CD4-positive, alpha-beta T cell treated with Interleukin-17A for 1 hour (primary cell): ENCODE data around the gene OCA2.

Experiments used
- DNase-seq: peaks from one replicate; pipeline ENCODE4 v3.0.0-alpha.2; 2020

The OCA2 gene

DNA sequence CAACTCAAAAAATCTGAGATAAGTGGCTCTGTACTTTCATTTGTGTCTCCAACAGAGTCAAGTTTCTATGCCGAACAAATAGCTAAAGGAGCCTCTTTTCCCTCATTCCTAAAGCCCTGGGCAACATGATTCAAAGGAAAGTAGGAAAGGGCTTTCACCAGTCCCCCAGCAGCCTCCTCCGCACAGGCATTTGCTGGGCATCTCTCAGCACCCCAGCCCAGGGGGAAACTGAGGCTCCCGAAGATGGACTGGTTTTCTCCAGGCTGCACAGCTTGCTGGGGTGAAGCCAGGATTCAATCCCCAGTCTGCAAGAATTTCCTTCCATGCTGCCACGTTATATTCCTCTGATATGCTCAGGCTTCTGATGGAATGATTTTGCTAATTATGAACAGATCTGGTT lies 163.8 kb downstream of the OCA2 start:
- no peak for DNase-seq

DNA sequence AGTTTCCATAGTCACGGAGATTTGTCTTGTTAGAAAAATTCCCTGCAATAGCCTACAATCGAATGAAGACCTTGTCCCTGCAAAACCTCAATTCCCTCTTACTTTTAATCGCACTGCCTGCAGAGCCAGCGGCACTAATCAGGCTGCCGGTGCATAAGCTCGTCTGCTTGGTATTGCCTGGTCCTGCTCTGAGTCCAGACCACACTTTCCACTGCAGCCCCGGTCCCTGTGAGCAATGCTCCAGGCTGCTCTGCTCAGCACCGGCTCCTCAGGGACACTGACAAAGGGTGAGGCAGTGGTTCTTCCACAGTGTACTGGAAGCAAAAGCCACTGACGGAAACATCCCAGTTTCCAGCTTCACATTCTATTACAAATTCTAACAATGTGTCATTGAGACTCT lies 164.3 kb downstream of the OCA2 start:
- no peak for DNase-seq

DNA sequence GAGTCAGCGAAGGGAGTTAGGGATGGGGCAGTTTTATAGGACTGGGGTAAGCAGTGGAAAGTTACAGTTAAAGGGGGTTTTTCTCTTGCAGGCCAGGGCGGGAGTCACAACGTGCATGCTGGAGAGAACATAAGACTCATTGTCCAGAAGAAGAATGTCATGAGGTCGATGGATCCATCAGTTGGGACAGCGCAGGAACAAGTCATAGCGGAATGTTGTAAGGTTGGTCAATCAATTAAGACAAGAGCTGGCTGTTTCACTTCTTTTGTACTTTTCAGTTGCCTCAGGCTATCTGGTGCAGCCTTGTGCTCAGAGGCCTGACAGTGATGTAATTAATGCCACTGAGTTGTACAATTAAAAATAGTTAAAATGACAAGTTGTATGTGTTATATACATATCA lies 165.6 kb downstream of the OCA2 start:
- no peak for DNase-seq

DNA sequence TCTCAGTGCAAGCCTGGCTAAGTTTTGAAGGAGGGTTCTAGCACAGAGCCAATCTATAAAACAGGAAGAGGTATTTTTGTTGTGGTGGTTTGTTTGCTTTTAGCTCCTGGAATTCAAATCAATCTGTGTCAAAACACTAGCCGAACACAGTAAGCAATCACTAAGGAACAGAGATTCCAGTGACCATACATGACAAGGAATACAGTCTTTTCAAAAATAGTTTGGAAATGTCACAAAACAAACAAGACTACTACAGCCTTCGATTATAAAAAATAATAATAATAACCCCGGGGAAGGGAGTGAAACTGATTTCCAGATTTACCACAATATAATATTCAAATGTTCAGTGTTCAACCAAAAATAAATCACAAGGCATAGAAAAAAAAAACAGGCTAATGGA lies 166.5 kb downstream of the OCA2 start:
- DNase-seq, result no peak

DNA sequence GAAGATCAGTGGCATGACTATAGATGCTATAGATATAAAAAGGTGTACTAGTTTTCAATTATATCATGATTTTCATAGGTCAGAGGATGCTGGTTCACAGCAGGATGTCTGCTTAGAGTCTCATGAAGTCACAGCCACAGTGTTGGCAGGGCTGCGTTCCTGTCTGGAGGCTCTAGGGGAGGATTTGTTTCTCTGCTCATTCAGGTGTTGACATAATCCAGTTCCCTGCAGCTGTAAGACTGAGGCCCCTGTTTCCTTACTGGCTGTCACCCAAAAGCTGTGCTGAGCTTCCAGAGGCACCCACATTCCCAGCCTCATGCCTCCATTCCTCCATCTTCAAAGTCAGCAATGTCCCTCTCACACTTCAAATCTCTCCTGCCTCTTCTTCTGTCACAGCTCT lies 170.7 kb downstream of the OCA2 start:
- no peak for DNase-seq

DNA sequence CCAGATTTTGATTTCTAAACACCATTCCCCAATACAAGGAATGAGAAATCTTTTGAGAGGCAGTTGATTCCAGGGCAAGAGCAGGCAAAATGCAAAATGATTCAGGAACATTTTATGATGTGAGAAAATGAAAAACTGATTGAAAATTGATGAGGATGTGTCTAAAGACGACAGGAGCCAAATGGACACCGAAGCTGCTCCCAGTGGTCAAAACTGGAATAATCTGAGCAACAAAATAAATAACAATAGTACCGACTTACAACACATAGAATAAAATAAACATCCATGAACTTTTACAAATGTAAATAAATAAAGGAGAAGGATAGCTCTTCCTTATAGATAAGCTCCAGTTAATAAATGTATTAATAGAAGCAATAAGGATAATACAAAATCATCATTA lies 186.8 kb downstream of the OCA2 start:
- DNase-seq, result no peak

DNA sequence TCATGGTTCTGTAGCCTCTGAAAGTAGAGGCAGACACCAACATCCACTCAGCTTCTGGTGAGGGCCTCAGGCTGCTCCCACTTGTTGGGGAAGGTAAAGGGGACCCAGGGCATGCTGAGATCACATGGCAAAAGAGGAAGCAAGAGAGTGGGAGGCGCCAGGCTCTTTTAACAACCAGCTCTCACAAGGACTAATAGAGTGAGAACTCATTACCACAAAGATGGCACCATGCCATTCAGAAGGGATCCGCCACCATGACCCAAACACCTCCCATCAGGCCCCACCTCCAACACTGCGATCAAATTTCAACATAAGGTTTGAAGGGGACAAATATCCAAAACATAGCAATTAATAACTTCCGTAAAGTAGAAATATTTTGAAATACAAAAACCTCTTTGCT lies 192.3 kb downstream of the OCA2 start:
- DNase-seq, result no peak

DNA sequence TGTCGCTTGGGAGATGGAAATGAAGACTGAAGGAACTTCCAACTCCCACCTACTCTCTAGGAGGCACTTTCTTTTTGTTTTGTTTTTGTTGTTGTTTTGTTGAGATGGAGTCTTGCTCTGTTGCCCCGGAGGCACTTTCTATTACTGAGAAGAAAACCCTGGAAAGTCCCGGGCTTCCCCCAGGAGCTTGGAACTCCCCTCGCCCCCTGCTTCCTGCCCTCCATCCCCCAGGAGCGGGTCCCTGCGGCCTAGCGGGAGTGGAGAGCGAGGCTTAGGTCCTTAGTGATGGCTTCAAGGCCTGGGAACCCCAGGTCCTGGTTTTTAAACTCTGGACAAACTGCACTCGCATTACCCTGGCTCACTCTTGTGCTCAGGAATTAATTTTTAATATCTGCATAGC lies 195.7 kb downstream of the OCA2 start:
- DNase-seq, result no peak

DNA sequence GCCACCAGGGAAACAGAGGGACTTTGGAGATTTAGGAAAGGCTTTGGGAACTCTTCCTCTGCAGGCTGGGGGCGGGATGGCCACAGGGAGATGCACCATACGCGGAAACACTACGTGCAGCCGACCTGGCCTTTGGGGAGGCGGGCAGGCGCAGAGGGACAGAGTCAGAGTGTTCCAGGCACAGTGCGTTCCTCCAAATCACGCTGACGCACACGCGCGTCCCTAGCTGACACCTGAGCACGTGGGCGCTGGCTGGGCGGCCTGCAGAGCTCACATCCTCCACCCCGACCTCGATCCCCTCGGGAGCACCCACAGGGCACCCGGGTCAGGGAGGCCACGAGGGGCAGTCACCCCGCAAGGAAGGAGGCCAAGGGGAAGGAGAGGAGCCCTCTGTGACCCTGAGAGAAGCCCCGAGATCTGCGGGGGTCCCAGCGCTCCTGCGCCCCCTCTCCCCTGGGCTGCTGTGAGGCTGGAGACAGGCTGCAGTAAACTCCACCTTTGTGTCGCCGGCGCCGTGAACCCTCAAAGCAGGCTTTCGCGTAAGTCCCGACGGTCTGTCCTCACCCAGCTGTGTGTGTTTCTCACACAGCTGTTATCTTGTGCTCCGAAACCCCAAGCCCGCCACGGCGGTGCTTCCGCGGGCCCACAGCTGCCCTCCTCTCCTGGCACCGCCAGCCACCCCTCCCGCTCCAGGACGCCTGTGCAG lies 196.3 kb downstream of the OCA2 start:
- DNase-seq, result no peak

DNA sequence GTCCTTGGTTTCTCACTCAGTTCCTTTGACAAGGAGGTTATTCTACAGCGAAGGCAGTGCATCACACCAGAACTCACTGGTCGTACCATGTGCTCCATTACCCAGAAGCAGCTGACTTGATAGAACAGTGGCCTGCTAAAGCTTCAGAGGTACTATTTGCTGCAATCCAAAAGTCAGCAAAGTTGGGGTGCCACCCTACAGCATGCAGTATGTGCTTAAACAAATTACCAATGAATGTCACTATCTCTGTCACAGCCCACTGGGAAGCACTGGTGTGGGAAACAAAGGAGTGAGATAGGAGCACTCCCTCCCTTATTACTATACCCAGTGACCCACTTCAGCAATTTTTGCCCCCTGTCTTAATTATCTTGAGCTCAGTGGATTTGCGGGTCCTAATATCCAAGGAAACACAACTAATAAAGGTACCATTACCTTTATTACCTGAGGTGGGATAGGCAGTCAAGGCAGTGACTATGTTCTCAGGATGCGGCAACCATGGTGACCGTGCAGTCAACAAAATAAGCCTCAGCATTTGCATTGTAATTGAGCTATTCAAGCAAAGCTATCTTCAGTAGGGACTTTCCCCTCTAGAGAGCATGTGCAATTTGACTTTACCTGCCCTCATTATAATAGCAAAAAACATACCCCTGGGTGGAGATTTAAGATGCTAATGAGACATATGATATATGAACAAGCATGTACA lies 199.4 kb downstream of the OCA2 start:
- no peak for DNase-seq

DNA sequence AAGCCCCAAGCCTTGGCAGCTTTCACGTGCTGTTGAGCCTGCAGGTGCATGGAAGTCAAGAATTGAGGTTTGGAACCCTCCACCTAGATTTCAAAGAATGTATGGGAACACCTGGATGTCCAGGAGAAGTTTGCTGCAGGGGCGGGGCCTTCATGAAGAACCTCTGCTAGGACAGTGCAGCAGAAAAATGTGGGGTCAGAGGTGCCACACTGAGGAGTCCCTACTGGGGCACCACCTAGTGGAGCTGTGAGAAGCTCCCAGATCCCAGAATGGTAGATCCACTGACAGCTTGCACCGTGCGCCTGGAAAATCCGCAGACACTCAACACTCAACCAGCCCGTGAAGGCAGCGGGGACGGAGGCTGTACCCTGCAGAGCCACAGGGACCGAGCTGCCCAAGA lies 201.6 kb downstream of the OCA2 start:
- DNase-seq, result no peak

DNA sequence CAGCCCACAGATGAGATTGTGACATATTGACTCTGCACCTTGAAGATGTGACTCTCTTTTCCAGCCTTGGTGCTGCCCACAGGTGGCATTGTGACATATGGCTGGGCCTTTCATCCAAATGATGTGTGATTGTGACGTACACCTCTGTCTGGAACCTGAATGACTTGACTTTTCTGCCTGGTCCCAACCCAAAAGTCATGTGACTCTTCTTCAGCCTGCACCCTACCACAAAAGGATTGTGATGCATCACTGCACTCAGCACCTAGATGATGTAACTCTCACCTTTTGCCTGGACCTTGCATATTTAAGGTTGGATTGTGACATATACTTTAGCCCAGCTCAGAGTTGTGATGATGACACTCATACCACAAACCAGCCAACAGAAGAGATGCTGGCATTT lies 204.5 kb downstream of the OCA2 start:
- no peak for DNase-seq

DNA sequence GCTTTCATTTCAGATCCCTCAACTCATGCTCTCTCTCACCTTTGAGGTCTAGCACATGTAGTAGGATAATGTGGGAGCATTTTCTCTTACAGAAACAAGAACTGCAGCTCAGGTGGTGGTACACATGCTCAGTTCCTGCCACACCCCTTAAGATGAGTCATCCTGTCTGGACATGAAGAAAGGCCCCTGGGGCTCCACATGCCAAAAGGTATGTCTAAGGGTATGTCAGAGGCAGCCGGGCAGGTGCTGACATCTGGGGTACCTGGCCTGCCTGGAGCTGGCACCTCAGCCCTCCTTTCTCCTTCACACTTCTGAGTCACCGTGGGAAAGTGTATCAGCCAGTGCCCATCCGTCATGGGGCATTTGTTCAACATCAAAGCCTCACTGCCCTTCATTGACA lies 209.9 kb downstream of the OCA2 start:
- no peak for DNase-seq

DNA sequence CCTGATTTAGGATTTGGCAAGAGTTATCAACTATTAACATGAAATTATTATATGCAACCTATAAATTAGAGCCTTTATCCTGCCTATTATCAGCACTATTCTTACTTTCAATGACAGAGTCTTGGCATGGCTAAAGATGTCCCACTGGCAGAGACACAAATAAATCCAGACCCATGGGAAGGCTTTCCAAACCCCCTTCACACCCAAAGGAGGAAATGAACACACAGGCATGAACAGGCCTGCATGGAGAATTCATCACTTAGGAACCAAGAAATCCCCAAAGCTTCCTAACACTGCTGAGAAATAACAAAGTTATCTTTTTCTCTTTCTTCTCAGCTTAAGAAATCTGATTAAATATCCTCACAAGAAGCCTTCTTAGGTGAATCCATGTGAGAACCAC lies 213.9 kb downstream of the OCA2 start:
- no peak for DNase-seq

DNA sequence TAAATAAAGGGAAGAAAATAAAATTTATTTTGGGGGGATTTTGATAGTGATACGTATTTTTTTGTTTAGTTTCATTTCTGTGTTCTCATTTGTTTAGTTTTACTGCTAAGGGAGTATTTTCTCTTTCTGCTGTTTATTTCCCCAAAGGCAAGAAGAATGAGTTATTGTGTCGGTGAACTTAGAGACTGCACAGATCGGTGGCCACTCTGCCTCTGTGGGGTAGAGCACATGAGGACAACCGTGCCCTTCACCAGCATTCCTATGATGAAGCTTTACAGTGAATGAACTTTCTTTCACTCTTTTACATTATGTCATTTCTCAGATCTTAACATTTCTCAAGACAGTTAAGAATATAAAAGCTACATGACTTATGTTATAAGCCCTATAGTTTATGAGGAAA lies 214.4 kb downstream of the OCA2 start:
- no peak for DNase-seq

DNA sequence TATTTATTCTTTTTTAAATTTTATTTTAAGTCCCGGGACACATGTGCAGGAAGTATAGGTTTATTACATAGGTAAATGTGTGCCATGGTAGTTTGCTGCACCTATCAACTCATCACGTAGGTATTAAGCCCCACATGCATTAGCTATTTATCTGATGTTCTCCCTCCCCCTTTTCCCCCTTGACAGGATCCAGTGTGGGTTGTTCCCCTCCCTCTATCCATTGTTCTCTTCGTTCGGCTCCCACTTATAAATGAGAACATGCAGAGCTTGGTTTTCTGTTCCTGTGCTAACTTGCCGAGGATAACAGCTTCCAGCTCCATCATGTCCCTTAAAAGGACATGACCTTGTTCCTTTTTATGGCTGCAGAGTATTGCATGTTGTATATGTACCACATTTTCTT lies 220.3 kb downstream of the OCA2 start:
- no peak for DNase-seq

DNA sequence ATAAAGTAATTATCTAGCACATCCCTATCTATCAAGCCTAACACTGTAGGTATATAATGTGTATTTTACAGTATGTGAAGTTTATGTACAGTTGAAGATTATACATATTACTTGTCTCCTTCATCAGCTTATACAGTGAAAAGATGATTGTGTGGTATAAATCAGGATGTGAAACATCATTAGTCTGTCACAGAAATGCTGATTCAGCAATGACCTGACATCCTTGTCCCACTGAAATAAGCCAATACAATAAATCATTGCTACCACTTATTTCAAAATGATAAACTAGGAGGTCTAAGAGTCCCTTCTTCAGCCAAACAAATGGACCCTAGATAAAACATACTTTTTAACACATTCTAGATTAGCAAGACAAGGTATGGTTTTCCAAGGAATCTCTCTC lies 225.3 kb downstream of the OCA2 start:
- no peak for DNase-seq

DNA sequence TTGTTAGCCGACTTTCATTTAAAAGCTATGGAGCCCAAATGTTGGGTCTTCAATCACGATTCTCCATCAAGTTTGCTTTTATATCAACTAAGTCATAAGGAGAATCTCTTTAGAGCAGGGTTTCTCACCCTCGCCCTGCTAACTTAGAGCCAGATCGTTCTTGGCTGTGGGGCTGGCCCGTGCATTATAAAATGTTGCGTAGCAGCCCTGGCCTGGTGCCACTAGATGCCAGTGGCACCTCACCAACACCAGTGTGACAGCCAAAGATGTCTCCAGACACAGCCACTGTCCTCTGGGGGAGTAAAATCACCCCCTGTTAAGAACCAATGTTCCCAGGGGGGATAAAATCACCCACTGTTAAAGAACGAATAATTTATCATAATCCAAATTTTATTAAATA lies 226.1 kb downstream of the OCA2 start:
- no peak for DNase-seq

DNA sequence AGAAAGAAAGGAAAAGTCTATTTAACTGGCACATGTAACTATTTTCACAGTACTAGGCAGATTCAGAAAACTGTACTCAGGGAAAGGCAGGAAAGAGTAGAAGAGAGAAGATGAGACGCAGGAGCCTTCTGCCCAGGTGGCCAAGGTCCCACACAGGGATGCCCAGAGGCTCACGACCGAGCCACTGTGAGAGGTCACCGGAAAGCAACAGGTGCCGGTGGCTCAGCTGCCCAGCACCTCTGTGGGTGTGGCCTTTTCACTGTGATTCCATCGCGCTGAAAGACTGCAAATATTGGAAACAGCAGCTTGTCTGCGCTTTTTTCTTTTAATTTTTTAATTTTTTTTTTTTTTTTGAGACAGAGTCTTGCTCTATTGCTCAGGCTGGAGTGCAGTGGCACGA lies 226.8 kb downstream of the OCA2 start:
- DNase-seq, result no peak

DNA sequence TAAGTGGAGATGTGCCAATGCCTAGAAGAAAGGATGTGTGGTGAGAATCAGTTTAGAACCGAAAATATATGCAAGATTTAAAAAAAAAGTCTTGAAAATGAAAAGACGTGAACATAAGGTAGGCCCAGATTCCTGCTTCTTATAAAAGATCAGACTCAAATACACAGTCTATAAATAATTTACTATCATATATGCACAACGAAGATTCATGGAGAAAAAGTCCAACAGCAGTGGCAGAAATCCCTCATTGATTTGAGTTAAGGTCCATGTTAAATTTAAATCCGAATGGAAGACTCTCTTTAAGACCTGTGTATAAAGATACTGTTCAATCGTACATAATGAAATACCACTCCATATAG lies 227.2 kb downstream of the OCA2 start:
- DNase-seq, result no peak

DNA sequence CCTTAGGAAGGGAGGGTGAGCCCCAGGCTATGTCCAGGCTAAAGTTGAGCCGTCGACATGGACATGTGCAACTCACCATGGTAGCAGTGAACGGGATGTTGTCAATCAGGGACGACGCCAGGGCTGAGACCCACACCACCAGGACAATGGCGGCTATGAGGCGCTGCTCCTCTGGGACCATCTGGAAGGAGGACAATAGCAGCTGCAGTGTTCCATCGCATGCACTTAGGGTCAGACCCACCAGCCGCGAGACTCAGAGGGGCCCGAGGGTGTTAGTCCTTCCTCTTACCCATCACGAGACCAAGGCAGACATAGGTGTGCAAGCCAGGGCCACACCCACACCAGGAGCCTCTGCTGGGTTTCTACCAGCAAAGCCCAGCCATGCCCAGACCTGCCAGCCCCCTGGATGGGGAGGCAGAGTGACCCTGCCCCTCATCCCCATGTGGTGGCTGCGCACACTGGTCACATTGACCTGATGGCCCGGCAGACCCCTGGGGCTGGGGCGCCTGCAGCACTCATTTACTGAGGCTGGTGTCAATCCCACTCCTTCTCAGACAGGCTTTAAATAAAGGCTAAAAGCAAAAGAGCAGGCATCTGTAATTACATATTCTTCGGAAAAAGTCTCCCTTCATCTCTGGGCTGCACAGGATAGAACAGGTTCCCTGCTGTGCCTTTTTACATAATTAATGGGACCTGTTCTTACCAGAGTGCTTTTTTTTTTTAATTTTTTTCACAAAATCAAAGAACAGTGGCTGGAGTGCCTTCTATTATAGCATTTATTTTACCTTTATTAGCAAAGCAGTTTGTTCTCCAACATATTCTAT lies 227.8 kb downstream of the OCA2 start:
- no peak for DNase-seq

DNA sequence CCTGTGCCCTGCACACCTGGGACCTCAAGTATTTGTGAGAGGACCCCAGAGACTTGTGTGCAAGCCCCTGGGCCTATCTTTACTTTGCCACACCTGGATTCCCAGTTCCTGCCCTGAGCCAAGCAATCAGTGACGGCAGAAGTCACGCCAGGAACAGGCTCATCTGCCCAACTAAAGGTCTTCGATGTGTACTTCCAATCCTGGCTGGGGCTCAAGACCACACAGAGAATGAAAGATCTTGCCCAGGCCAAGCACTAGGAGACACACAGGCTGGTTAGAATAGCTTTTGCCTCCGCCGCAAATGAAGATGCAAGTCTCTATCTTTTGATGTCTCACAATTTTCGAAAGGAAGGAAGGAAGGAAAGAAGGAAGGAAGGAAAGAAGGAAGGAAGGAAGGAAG lies 228.8 kb downstream of the OCA2 start:
- no peak for DNase-seq

DNA sequence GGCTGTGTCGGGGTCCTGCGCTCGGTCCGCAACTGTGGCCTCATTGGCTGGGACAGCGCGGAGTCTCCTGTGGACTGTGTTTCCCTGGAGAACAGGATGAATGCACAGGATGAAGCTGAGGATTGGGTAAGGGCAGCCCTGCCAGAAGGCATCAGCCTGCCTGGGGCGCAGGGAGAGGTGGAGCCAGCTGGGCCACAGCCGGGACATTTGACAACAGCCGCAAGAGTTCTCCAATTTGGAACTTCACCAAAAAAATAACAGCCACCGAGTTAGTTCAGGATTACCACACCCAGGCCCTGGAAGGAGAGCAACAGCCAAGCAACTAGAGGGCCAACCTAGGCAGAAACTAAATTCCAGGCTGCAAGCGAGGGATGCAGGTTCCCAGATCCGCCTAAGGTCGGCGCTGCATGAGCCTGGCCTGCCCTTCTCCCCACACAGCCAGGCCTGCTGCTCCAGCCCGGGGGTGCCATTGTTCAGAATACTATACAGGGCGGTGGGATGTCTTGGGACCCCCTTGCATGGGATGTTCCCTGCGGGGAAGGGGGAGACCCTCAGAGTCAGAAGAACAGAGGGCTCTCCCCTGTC lies 229.3 kb downstream of the OCA2 start:
- no peak for DNase-seq

DNA sequence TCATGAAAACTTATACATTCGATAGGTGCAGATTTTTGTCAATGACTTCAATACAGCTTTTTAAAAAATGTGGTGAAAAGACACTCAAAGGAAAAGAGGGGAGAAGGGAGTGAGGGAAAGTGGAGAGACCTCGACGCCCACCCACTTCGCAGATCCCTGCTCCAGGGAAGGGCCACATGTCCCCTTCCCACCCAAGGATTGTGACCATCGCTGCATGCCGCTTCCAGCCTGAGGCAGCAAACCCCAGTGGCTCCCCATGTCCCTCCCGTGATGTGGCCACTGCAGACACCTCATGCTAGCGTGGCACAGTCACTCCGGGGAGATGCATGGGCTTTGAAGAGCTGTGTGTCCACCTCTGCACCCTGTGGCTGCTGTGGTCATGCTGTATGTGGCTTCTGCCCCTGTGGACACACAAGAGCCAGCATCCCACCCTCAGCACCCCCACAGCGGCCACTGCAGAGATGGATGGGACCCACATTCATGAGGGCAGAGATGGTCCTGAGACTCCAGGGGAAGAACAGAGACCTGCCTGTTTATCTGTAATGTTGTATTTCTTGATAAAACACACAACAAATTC lies 230.2 kb downstream of the OCA2 start:
- DNase-seq, result no peak
